Nephron progenitor cell (in vitro differentiated cells): ENCODE data around the gene FAH.
A peak's percentile ranks its signal among the peaks of the same experiment; 100 is the strongest.

ENCODE experiments used
- DNase-seq: peaks from one replicate; pipeline ENCODE4 v3.0.0; 2021
- H3K27ac Mint-ChIP-seq: 2 replicates; pipeline ENCODE4 v1.8.0; 2021; ENCODE audit warnings: mild to moderate bottlenecking, moderate library complexity, mixed read lengths
- H3K27me3 Mint-ChIP-seq: 2 replicates; pipeline ENCODE4 v1.8.0; 2021; ENCODE audit warnings: mild to moderate bottlenecking, low read depth, mixed read lengths; ENCODE audit not compliant: poor library complexity
- H3K36me3 Mint-ChIP-seq: 2 replicates; pipeline ENCODE4 v1.8.0; 2021; ENCODE audit warnings: low read depth, mixed read lengths
- H3K4me1 Mint-ChIP-seq: 2 replicates; pipeline ENCODE4 v1.8.0; 2021; ENCODE audit warnings: mixed read lengths
- H3K4me3 Mint-ChIP-seq: 2 replicates; pipeline ENCODE4 v1.8.0; 2021; ENCODE audit warnings: mild to moderate bottlenecking, moderate library complexity, mixed read lengths
- H3K9me3 Mint-ChIP-seq: 2 replicates; pipeline ENCODE4 v1.8.0; 2021; ENCODE audit warnings: mild to moderate bottlenecking, moderate library complexity, mixed read lengths
- TF ChIP-seq, protein P1 (sequence below): fragments of 200-600 bp; sonication (generic); IDR thresholded peaks from 2 replicates; pipeline ENCODE4 v1.5.0; 2021; ENCODE audit warnings: antibody characterized with exemption

The FAH gene

DNA sequence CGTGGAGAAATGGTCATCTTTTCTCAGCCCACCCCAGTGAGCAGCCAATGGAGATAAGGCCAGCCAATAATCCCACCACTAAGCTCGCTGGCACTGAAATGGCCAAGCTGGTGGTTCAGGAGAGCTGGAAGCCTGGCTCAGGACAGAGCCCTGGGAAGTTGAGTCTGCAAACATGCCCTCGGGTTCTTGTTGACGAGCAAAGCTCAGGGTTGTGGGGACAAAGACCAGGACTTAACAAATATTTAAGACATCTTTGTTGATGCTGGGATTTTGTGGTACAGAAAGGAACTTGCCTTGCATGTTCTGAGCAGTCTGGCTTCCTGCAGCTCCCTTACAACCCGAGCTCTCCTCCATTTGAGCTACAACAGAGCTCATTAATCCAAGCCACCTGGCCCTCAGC lies 4.4 kb downstream of the FAH start:
- no peak overlapping the region for H3K4me3 Mint-ChIP-seq
- H3K4me1 Mint-ChIP-seq: peaks cover 71% of the 10 kb centered on the region
- H3K27ac Mint-ChIP-seq: no peak overlapping the region
- no peak for DNase-seq
- H3K27me3 Mint-ChIP-seq: peaks cover 7% of the 10 kb centered on the region
- H3K9me3 Mint-ChIP-seq: no peaks in the 10 kb centered on the region
- TF ChIP-seq, protein P1, sequence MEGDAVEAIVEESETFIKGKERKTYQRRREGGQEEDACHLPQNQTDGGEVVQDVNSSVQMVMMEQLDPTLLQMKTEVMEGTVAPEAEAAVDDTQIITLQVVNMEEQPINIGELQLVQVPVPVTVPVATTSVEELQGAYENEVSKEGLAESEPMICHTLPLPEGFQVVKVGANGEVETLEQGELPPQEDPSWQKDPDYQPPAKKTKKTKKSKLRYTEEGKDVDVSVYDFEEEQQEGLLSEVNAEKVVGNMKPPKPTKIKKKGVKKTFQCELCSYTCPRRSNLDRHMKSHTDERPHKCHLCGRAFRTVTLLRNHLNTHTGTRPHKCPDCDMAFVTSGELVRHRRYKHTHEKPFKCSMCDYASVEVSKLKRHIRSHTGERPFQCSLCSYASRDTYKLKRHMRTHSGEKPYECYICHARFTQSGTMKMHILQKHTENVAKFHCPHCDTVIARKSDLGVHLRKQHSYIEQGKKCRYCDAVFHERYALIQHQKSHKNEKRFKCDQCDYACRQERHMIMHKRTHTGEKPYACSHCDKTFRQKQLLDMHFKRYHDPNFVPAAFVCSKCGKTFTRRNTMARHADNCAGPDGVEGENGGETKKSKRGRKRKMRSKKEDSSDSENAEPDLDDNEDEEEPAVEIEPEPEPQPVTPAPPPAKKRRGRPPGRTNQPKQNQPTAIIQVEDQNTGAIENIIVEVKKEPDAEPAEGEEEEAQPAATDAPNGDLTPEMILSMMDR: no peak
- H3K36me3 Mint-ChIP-seq: peaks cover 34% of the 10 kb centered on the region

DNA sequence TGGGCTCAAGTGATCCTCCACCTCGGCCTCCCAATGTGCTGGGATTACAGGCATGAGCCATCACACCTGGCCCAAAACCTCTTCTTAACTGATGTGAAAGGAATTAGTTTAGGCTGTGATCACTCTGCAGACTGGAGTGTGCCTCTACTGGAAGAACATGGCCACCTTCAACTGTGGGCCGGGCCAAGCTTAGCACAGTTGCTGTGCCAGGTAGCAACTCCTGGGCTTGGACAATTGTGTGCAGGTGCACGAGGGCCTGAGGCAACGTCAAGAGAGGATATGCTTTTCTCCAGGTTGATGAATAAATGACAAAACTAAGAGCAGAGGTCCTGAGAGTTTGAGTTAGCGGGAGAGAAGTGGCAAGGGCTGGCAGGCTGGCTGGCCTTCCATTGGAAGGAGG lies 6.5 kb downstream of the FAH start:
- no peaks in the 10 kb centered on the region for H3K9me3 Mint-ChIP-seq
- H3K36me3 Mint-ChIP-seq: peaks cover 53% of the 10 kb centered on the region
- TF ChIP-seq, protein P1: no peak
- no peak overlapping the region for H3K4me3 Mint-ChIP-seq
- peaks cover 56% of the 10 kb centered on the region for H3K4me1 Mint-ChIP-seq
- no peak for DNase-seq
- peaks cover 12% of the 10 kb centered on the region for H3K27me3 Mint-ChIP-seq
- no peak overlapping the region for H3K27ac Mint-ChIP-seq

DNA sequence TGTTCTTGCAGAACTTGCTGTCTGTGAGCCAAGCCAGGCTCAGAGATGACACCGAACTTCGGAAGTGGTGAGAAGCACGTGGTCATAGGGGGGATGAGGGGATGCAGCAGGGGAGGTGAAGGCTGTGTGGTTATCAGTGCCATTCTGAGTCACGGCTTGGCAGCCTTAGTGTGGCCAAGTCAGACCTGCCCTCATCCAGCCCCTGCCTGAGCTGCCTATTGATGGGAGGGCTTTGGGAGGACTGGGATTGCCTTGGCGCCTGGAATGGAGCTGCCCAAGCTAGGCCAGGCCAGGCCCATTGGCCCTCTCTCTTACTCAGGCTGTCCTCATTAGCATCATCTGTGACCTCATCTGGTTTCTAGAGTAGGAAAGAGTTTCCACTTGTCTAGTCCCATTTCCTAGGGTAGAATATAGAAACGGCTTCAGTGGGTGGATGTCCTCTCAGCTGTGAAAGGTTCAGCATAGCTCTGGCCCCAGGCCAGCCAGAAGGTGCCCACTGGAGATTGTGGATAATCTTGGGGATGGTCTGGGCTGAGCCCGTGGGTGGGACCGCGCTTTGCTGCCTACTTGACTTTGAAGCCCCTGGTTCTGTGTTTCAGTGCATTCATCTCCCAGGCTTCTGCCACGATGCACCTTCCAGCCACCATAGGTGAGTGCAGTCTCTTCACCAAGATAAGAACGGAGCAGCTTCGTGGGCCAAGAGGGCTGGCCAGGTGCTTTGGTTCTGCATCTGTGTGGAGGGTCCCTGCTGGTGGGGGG lies 7.2 kb downstream of the FAH start:
- Mint-ChIP-seq H3K4me1 (peaks cover 49% of the 10 kb centered on the region), H3K36me3 (peaks cover 60% of the 10 kb centered on the region), H3K9me3 (no peaks in the 10 kb centered on the region), H3K27ac (no peak overlapping the region), H3K27me3 (peaks cover 12% of the 10 kb centered on the region), H3K4me3 (no peak overlapping the region)
- TF ChIP-seq, protein P1: no peak
- no peak for DNase-seq

DNA sequence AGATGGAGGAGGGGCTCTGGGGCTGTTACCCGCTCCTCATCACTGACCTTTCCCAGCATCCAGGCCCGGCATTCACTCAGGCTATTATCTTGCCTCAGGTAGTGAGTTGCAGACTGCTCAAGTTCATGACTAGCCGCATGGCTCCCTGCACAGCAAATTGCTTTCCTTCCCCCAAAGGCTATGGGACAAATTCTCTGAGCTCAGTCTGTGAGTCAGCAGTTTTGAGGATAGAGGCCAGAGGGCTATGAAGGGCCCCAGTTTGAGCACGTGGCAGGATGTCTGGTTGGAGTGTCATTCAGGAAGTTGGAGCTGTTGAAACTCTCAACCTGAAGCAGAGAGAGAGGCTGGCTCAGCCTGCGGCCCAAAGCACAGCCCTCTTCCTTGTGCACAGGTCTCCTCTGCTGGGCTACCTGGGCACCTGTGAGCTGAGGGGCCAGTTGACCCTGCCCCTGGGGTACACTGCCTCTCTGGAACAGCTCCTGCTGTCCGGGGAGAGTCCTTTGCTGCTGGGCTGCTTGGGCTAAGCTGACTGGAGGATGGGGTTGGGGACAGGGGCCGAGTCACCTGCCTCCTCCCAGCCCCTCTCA lies 7.9 kb downstream of the FAH start:
- DNase-seq: no peak
- peaks cover 42% of the 10 kb centered on the region for H3K4me1 Mint-ChIP-seq
- peak overlapping the region; percentile 59 for H3K27ac Mint-ChIP-seq
- TF ChIP-seq, protein P1: no peak
- H3K9me3 Mint-ChIP-seq: no peaks in the 10 kb centered on the region
- no peak overlapping the region for H3K4me3 Mint-ChIP-seq
- peaks cover 11% of the 10 kb centered on the region for H3K27me3 Mint-ChIP-seq
- H3K36me3 Mint-ChIP-seq: peaks cover 60% of the 10 kb centered on the region

DNA sequence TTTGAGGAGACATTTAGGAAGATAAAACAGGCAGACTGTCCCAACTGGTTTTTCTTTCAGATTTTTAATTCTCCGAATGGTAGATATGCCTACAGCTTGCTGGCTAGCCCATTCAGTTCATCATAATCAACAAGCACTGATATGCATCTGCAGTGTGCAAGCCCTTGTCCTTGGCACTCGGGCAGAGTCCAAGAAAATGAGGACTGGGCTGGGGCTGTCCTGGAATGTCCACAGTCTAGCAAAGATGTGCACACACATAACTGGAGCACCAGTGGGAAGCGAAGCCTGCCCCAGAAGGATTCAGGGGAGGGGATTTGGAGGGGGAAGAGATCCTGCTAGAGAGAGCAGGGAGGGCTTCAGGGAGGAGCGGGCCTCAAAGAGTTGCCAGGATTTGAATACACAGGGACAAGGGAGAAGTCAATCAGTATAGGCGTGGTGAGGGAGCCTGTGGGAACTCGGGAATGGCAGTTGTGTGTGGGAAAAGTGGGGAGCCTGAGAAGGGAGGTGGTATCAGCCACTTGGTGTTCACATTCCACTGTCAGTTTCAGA lies 8.7 kb downstream of the FAH start:
- Mint-ChIP-seq H3K36me3 (peaks cover 64% of the 10 kb centered on the region), H3K4me1 (peaks cover 34% of the 10 kb centered on the region), H3K27me3 (peaks cover 9% of the 10 kb centered on the region), H3K27ac (peak overlapping the region; percentile 53), H3K9me3 (no peaks in the 10 kb centered on the region), H3K4me3 (no peak overlapping the region)
- no peak for DNase-seq
- TF ChIP-seq, protein P1: no peak
